GM12891 (cell line): ENCODE data around the gene STARD13.

ENCODE experiments used
- POLR2A ChIP-seq: IDR thresholded peaks from 2 replicates; pipeline ENCODE4 v1.6.1; 2011; ENCODE audit warnings: low read depth, low read length, control low read depth
- POLR2AphosphoS5 ChIP-seq: IDR thresholded peaks from 2 replicates; pipeline ENCODE4 v1.6.1; 2011; ENCODE audit warnings: low read depth, low read length, control low read depth
- TAF1 ChIP-seq: IDR thresholded peaks from 2 replicates; pipeline ENCODE4 v1.6.1; 2011; ENCODE audit warnings: low read depth, low read length, control low read depth

GRCh38 chr13:33103457-33103856, 182.1 kb downstream of the STARD13 start:
- TF ChIP-seq POLR2A (no peak), TAF1 (no peak), POLR2AphosphoS5 (no peak)
